Left ventricle myocardium inferior (tissue), 1 donor: ENCODE results near the gene CISTR. TPM values are rescaled to one million over a fixed set of nuclear protein-coding genes. Genes with fewer than 3 reads are reported as not detected.

Source experiments
- DNase-seq: peaks from one replicate; pipeline ENCODE4 v3.0.0-alpha.2; 2020
- H3K27ac ChIP-seq: fragments of 200-600 bp; replicated peaks from 2 replicates; pipeline ENCODE4 v1.8.0; 2021
- H3K27me3 ChIP-seq: fragments of 200-600 bp; 2 replicates; pipeline ENCODE4 v1.8.0; 2021; ENCODE audit warnings: low read depth
- H3K36me3 ChIP-seq: fragments of 200-600 bp; 2 replicates; pipeline ENCODE4 v1.8.0; 2021
- H3K4me1 ChIP-seq: fragments of 200-600 bp; 2 replicates; pipeline ENCODE4 v1.8.0; 2021
- H3K4me3 ChIP-seq: fragments of 200-600 bp; 2 replicates; pipeline ENCODE4 v1.8.0; 2021; ENCODE audit warnings: mild to moderate bottlenecking, moderate library complexity
- H3K9me3 ChIP-seq: fragments of 200-600 bp; replicated peaks from 2 replicates; pipeline ENCODE4 v1.8.0; 2021
- CTCF ChIP-seq: fragments of 200-600 bp; IDR thresholded peaks from 2 replicates; pipeline ENCODE4 v1.8.0; 2021; ENCODE audit warnings: antibody characterized with exemption, mild to moderate bottlenecking, borderline replicate concordance
- intact Hi-C: fragments of 100-400 bp; cut with micrococcal nuclease; formaldehyde crosslinking; loops from one replicate; pipeline ENCODE4 v1.11.0; 2022
- total RNA-seq: library from RNA; stranded (reverse); fragmentation: NEBNext Ultra II Directional; extraction: Animal tissue kit (Norgen Biotek cat#: 25700); gene quantifications from one replicate; pipeline ENCODE4 v1.2.1, GENCODE V29; 2021
- donor health status: DM: no; HTN: yes; CAD: no; lungs with severe emphysema.

The CISTR gene
- total RNA-seq, 1 donor from 2014 or later = 2.1 TPM

- no peak for DNase-seq
- Histone ChIP-seq H3K27me3 (peaks cover 79% of the 10 kb centered on the region), H3K36me3 (no peaks in the 10 kb centered on the region), H3K27ac (no peak overlapping the region), H3K4me3 (no peak overlapping the region), H3K4me1 (peaks cover 29% of the 10 kb centered on the region), H3K9me3 (no peaks in the 10 kb centered on the region)
- intact Hi-C loops = loop anchor here (2.0 kb wide), 1 partner anchor 43 kb away; no protein-coding TSS in a partner anchor
- peak; percentile 96 for TF ChIP-seq CTCF
Observed at GRCh38 chr12:53743266-53744129, 8.3 kb downstream of the CISTR start.

- no peaks in the 10 kb centered on the region for H3K9me3 ChIP-seq
- peak overlapping the region; percentile 54 for H3K4me3 ChIP-seq
- H3K27me3 ChIP-seq = peaks cover 96% of the 10 kb centered on the region
Observed at GRCh38 chr12:53740130-53740491, 11.7 kb downstream of the CISTR start.

GRCh38 chr12:53739214-53740129, 12.3 kb downstream of the CISTR start:
- Histone ChIP-seq H3K4me1 (peaks cover 36% of the 10 kb centered on the region), H3K9me3 (no peaks in the 10 kb centered on the region), H3K27me3 (peaks cover 90% of the 10 kb centered on the region), H3K27ac (no peak overlapping the region), H3K36me3 (no peaks in the 10 kb centered on the region), H3K4me3 (peak overlapping the region; percentile 54)
- intact Hi-C loops = no loop called here
- TF ChIP-seq CTCF = no peak
- DNase-seq = no peak

More at GRCh38 chr12:53740130-53740491, 11.7 kb downstream of the CISTR start:
- H3K27ac ChIP-seq = no peak overlapping the region
- no peaks in the 10 kb centered on the region for H3K36me3 ChIP-seq
- TF ChIP-seq CTCF = no peak
- H3K4me1 ChIP-seq = peaks cover 36% of the 10 kb centered on the region
- intact Hi-C loops = no loop called here
- no peak for DNase-seq

GRCh38 chr12:53738406-53739213, 13.2 kb downstream of the CISTR start:
- intact Hi-C loops = no loop called here
- Histone ChIP-seq H3K36me3 (no peaks in the 10 kb centered on the region), H3K27me3 (peaks cover 83% of the 10 kb centered on the region), H3K9me3 (no peaks in the 10 kb centered on the region), H3K4me3 (peak overlapping the region; percentile 15), H3K27ac (no peak overlapping the region), H3K4me1 (peaks cover 36% of the 10 kb centered on the region)
- TF ChIP-seq CTCF = no peak
- no peak for DNase-seq

GRCh38 chr12:53737951-53738405, 13.8 kb downstream of the CISTR start:
- intact Hi-C loops = no loop called here
- Histone ChIP-seq H3K27ac (no peak overlapping the region), H3K4me3 (no peak overlapping the region), H3K9me3 (no peaks in the 10 kb centered on the region), H3K4me1 (peaks cover 32% of the 10 kb centered on the region), H3K27me3 (peaks cover 78% of the 10 kb centered on the region), H3K36me3 (no peaks in the 10 kb centered on the region)
- TF ChIP-seq CTCF = no peak
- no peak for DNase-seq
